ENCODE measurements around the gene ADORA2A. TPM values are rescaled to one million over a fixed set of nuclear protein-coding genes. Genes with fewer than 3 reads are reported as not detected.
A peak's percentile ranks its signal among the peaks of the same experiment; 100 is the strongest.

ADORA2A gene
- total and polyA plus RNA-seq, 2 of the 13 experiments (the other 11 are each of a cell fraction or from before 2014, with no cell fraction given), result 3.3 to 5.0 TPM

DNA sequence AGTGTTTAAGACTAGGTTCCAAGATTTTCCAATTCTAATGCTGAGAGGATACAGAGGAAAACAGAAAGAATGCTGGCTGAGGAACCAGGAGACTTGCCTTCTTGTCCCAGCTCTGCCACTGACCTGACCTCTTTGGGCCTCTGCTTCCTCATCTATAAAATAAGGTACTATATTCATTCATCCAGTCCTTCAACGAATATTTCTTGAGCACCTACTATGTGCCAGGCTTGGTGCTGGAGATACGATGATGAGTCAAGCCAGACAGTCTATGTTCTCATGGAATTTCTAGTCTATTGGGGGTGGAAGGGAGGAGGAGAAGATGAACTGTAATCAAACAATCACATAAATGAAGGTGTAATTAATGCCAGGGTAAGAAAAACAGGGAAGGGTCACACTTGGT is 39.9 kb downstream of the ADORA2A start:
- intact Hi-C loops (cut with micrococcal nuclease; ENCODE audit: unreplicated experiment) (loop anchor here (1.0 kb wide), 1 partner anchor 30 kb away; no protein-coding TSS in a partner anchor), in situ Hi-C loops (cut with HindIII; ENCODE audit: extremely low pct_ligation_motif_present, low pct_unique_long_range_greater_than_20kb) (no loop called here)
- no peak overlapping the region for H3K9ac ChIP-seq (ENCODE audit: insufficient read depth, low read depth, low read length)
- no peaks in the 10 kb centered on the region for H3K27me3 ChIP-seq (ENCODE audit: control insufficient read depth in 1 of 2, insufficient read depth in 2 of 2, low read length in 2 of 2)
- H3K36me3 ChIP-seq (replicated peaks in 1 of 2; ENCODE audit: control insufficient read depth in 1 of 2, insufficient read depth in 2 of 2, low read length in 2 of 2), result no peaks in the 10 kb centered on the region
- FAIRE-seq (no peak), DNase-seq (ENCODE audit: low spot score) (no peak), ATAC-seq (no peak)
- no peaks in the 10 kb centered on the region for H4K20me1 ChIP-seq (ENCODE audit: insufficient read depth, low read length)
- H2AFZ ChIP-seq (ENCODE audit: low read length), result no peak overlapping the region
- peak; percentile 43; the same call in 1 of the 2 replicates for TF ChIP-seq ZKSCAN1 (IDR thresholded peaks at IDR 0.05; ENCODE audit: low read length)
- TF ChIP-seq, protein P1, sequence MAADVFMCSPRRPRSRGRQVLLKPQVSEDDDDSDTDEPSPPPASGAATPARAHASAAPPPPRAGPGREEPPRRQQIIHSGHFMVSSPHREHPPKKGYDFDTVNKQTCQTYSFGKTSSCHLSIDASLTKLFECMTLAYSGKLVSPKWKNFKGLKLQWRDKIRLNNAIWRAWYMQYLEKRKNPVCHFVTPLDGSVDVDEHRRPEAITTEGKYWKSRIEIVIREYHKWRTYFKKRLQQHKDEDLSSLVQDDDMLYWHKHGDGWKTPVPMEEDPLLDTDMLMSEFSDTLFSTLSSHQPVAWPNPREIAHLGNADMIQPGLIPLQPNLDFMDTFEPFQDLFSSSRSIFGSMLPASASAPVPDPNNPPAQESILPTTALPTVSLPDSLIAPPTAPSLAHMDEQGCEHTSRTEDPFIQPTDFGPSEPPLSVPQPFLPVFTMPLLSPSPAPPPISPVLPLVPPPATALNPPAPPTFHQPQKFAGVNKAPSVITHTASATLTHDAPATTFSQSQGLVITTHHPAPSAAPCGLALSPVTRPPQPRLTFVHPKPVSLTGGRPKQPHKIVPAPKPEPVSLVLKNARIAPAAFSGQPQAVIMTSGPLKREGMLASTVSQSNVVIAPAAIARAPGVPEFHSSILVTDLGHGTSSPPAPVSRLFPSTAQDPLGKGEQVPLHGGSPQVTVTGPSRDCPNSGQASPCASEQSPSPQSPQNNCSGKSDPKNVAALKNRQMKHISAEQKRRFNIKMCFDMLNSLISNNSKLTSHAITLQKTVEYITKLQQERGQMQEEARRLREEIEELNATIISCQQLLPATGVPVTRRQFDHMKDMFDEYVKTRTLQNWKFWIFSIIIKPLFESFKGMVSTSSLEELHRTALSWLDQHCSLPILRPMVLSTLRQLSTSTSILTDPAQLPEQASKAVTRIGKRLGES (CRISPR knock-in tag; IDR thresholded peaks at IDR 0.05; ENCODE audit: borderline replicate concordance), result no peak
- CTCF ChIA-PET (ENCODE audit: low intra/inter-chr PET ratio, low total read pairs), result no interaction called here
- peaks cover 20% of the 10 kb centered on the region for H3K4me1 ChIP-seq (ENCODE audit: insufficient read depth, low read length)
- POLR2A ChIA-PET, result no interaction called here
- no peak overlapping the region for H3K4me2 ChIP-seq (ENCODE audit: low read depth, low read length)
- no peak overlapping the region for H3K27ac ChIP-seq (ENCODE audit: extremely low read length, insufficient read depth, low read length)
- no peak overlapping the region for H3K4me3 ChIP-seq (replicated peaks in 1 of 3; ENCODE audit: insufficient read depth in 1 of 3, low read depth in 2 of 3, low read length in 3 of 3)
- H3K79me2 ChIP-seq (ENCODE audit: insufficient read depth, low read length), result no peaks in the 10 kb centered on the region
- 60% methylated on average over 2 of the region's 2 CpGs for WGBS (ENCODE audit: low lambda C conversion rate)
- no TSS peak for BruUV-seq (replicated peaks)
- H3K9me3 ChIP-seq (ENCODE audit: low read length), result no peaks in the 10 kb centered on the region

DNA sequence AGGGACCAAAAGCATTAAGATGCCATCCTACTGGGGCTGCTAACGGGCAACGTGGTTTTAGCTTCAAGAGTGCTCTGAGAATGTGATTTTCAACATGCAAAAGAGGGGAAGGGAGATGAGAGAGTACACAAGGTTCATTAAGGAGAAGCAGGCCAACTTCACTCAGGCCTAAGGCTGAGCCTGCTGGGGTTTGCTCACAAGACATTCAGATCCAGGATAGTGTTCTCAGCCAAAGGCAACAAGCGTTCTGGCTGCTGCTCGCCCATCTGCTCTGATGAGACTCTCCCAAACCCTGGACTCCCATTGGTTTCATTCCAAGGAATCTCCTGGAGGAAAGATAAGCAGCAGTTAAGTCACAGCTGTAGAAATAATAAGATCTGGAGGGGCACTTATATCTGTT is 44.2 kb downstream of the ADORA2A start:
- H3K9ac ChIP-seq (ENCODE audit: insufficient read depth, low read depth, low read length), result no peak overlapping the region
- in situ Hi-C loops (cut with HindIII; ENCODE audit: extremely low pct_ligation_motif_present, low pct_unique_long_range_greater_than_20kb), result no loop called here
- H3K9me3 ChIP-seq (ENCODE audit: low read length), result no peaks in the 10 kb centered on the region
- FAIRE-seq, result no peak
- peaks cover 28% of the 10 kb centered on the region for H3K4me1 ChIP-seq (ENCODE audit: insufficient read depth, low read length)
- no peak for DNase-seq (ENCODE audit: low spot score)
- H3K27ac ChIP-seq (ENCODE audit: extremely low read length, insufficient read depth, low read length), result no peak overlapping the region
- no peaks in the 10 kb centered on the region for H3K27me3 ChIP-seq (ENCODE audit: control insufficient read depth in 1 of 2, insufficient read depth in 2 of 2, low read length in 2 of 2)
- no peak for ATAC-seq
- no peak overlapping the region for H3K4me2 ChIP-seq (ENCODE audit: low read depth, low read length)
- intact Hi-C loops (cut with micrococcal nuclease; ENCODE audit: unreplicated experiment), result no loop called here
- no peaks in the 10 kb centered on the region for H3K79me2 ChIP-seq (ENCODE audit: insufficient read depth, low read length)
- BruUV-seq (replicated peaks), result no TSS peak
- H3K36me3 ChIP-seq (replicated peaks in 1 of 2; ENCODE audit: control insufficient read depth in 1 of 2, insufficient read depth in 2 of 2, low read length in 2 of 2), result no peaks in the 10 kb centered on the region
- H3K4me3 ChIP-seq (replicated peaks in 1 of 3; ENCODE audit: insufficient read depth in 1 of 3, low read depth in 2 of 3, low read length in 3 of 3), result no peak overlapping the region
- no peak overlapping the region for H2AFZ ChIP-seq (ENCODE audit: low read length)
- WGBS (ENCODE audit: low lambda C conversion rate), result 80% methylated on average over 4 of the region's 4 CpGs
- POLR2A ChIA-PET, result no interaction called here
- CTCF ChIA-PET (ENCODE audit: low intra/inter-chr PET ratio, low total read pairs), result no interaction called here
- H4K20me1 ChIP-seq (ENCODE audit: insufficient read depth, low read length), result no peaks in the 10 kb centered on the region
- TF ChIP-seq, protein P2, sequence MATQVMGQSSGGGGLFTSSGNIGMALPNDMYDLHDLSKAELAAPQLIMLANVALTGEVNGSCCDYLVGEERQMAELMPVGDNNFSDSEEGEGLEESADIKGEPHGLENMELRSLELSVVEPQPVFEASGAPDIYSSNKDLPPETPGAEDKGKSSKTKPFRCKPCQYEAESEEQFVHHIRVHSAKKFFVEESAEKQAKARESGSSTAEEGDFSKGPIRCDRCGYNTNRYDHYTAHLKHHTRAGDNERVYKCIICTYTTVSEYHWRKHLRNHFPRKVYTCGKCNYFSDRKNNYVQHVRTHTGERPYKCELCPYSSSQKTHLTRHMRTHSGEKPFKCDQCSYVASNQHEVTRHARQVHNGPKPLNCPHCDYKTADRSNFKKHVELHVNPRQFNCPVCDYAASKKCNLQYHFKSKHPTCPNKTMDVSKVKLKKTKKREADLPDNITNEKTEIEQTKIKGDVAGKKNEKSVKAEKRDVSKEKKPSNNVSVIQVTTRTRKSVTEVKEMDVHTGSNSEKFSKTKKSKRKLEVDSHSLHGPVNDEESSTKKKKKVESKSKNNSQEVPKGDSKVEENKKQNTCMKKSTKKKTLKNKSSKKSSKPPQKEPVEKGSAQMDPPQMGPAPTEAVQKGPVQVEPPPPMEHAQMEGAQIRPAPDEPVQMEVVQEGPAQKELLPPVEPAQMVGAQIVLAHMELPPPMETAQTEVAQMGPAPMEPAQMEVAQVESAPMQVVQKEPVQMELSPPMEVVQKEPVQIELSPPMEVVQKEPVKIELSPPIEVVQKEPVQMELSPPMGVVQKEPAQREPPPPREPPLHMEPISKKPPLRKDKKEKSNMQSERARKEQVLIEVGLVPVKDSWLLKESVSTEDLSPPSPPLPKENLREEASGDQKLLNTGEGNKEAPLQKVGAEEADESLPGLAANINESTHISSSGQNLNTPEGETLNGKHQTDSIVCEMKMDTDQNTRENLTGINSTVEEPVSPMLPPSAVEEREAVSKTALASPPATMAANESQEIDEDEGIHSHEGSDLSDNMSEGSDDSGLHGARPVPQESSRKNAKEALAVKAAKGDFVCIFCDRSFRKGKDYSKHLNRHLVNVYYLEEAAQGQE (IDR thresholded peaks at IDR 0.05; ENCODE audit: borderline replicate concordance in 1 of 2, low read depth in 1 of 2, low read length in 2 of 2), result no peak
- no peak for TF ChIP-seq FOXA1 (IDR thresholded peaks at IDR 0.05)
- TF ChIP-seq FOXA1 (CRISPR knock-in tag; IDR thresholded peaks at IDR 0.05), result no peak
- no peak for TF ChIP-seq NAIF1 (CRISPR knock-in tag; IDR thresholded peaks at IDR 0.05; ENCODE audit: borderline replicate concordance)
- TF ChIP-seq, protein P3, sequence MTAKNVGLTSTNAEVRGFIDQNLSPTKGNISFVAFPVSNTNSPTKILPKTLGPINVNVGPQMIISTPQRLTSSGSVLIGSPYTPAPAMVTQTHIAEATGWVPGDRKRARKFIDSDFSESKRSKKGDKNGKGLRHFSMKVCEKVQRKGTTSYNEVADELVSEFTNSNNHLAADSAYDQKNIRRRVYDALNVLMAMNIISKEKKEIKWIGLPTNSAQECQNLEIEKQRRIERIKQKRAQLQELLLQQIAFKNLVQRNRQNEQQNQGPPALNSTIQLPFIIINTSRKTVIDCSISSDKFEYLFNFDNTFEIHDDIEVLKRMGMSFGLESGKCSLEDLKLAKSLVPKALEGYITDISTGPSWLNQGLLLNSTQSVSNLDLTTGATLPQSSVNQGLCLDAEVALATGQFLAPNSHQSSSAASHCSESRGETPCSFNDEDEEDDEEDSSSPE (CRISPR knock-in tag; IDR thresholded peaks at IDR 0.05), result no peak
- TF ChIP-seq TCF12 (IDR thresholded peaks at IDR 0.05), result no peak
- no peak for TF ChIP-seq TCF12 (CRISPR knock-in tag; IDR thresholded peaks at IDR 0.05)
- TF ChIP-seq ZNF331 (CRISPR knock-in tag; IDR thresholded peaks at IDR 0.05), result no peak
- no peak for TF ChIP-seq DR1 (CRISPR knock-in tag; IDR thresholded peaks at IDR 0.05)
- no peak for TF ChIP-seq MBD4 (IDR thresholded peaks at IDR 0.05; ENCODE audit: borderline replicate concordance, low read length)

All from HepG2 (cell line).